Right lobe of liver (tissue), 4 donors: ENCODE results near the gene PAK1.

ENCODE experiments used
- POLR2A ChIP-seq: fragments of 450-650 bp; IDR thresholded peaks from one replicate; pipeline ENCODE4 v1.6.1; 2017; ENCODE audit warnings: antibody characterized with exemption, mild to moderate bottlenecking
- TF ChIP-seq, protein P1 (sequence below), 4 donors: fragments of 200-600 bp in 3 of 4; fragments of 450-650 bp in 1 of 4; IDR thresholded peaks; one replicate each; pipeline versions ENCODE4 v1.5.1 to v1.8.0; 2016 to 2022; ENCODE audit warnings: antibody characterized with exemption in 4 of 4, mild to moderate bottlenecking in 2 of 4
- donor health status: DM: no; HTN: no; CAD: no.
- donor health status: DM: no; HTN: no; CAD: no.
- donor health status: DM: no; HTN: yes; CAD: no.

DNA sequence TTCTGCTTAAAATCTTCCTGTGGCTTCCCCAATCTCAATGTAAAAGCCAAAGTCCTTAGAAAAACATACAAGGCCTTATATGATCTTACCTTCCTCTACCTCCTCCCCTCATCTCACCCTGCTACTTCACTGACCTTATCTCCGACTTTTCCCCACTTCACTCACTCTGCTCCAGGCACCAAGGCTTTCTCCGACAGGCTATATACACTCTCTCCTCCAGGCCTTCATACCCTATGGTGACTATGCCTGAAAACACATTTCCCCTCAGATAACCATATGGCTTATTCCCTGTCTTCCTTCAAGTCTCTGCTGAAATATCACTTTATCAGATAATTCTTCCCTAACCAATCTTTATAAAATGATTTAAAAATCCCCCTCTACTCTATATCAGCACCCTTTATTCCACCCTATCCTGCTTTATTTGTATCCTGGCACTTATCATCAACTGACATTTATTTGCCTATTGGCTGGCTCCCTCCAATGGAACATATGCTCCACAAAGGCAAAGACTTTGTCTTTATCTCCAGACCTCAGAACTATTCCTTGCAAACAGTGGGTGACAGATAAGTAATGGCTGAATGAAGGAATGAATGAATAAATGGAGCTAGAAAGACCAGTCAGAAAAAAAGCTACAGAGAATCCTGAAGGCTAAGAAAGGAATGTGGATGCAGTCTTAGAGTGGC lies 52.7 kb downstream of the PAK1 start:
- TF ChIP-seq, protein P1, sequence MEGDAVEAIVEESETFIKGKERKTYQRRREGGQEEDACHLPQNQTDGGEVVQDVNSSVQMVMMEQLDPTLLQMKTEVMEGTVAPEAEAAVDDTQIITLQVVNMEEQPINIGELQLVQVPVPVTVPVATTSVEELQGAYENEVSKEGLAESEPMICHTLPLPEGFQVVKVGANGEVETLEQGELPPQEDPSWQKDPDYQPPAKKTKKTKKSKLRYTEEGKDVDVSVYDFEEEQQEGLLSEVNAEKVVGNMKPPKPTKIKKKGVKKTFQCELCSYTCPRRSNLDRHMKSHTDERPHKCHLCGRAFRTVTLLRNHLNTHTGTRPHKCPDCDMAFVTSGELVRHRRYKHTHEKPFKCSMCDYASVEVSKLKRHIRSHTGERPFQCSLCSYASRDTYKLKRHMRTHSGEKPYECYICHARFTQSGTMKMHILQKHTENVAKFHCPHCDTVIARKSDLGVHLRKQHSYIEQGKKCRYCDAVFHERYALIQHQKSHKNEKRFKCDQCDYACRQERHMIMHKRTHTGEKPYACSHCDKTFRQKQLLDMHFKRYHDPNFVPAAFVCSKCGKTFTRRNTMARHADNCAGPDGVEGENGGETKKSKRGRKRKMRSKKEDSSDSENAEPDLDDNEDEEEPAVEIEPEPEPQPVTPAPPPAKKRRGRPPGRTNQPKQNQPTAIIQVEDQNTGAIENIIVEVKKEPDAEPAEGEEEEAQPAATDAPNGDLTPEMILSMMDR (IDR thresholded peaks at IDR 0.05): no peak
- TF ChIP-seq POLR2A: no peak
